ENCODE data around the gene THEMIS2.
"Not testable (repeated sequence)": the region's sequence is repeated elsewhere in the genome, so short reads cannot be mapped to it uniquely, and the experiment has no call there.

Gene THEMIS2

DNA sequence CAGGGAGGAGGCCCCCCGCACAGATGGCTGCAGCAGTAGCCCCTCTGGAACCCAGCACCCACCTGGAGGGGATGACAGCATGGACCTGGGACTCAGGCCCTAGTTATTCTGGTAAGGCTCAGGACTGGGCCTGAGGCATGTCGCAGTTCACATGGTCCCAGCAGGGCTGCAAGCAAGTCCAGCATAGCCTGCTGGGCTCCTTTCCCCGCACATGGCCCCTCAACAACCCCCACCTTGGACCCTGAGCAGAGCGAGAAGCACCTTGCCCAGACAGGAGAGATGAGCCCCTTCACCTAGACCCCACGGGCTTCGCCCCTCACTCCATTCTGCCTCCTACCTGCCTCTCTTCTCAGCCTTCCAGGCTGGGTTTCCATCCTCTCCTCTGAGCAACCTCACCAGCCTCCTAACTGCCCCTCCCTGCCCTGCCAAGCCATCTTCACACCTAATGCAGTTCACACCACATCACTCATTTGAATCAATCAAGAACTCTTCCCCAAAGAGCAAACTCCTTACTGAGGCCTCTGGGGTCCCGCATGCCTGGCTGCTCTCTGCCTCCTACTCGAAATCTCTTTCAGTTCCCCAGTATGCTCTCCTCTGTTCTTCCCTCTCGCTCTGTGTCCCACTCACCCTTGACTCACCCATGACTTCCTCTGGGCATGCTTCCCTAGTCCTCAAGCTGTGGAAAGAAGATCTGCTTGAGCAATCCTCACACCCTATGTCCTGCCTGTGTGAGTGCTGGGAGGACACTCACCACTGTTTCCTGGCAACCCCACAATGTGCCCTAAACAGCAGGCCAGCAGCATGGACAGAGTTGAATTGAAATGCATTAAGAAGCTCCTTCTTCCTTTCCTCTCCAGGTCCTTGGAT lies 9.4 kb upstream of the THEMIS2 start:
- no peak for DNase-seq (ENCODE audit: low spot score)

DNA sequence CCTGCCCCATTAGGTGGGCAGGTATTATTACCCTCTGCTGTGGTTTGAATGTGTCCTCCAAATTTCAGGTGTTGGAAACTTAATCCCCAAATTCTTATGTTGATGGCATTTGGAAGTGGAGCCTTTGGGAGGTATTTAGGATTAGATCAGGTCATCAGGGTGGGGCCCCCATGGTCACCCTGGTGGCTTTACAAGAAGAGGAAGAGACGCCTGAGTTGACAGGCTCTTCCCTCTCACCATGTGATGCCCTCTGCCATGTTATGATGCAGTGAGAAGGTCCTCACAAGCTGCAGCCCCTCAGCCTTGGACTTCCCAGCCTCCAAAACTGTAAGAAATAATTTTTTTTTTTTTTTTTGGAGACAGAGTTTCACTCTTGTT lies 8.8 kb upstream of the THEMIS2 start:
- no peak for DNase-seq (ENCODE audit: low spot score)

DNA sequence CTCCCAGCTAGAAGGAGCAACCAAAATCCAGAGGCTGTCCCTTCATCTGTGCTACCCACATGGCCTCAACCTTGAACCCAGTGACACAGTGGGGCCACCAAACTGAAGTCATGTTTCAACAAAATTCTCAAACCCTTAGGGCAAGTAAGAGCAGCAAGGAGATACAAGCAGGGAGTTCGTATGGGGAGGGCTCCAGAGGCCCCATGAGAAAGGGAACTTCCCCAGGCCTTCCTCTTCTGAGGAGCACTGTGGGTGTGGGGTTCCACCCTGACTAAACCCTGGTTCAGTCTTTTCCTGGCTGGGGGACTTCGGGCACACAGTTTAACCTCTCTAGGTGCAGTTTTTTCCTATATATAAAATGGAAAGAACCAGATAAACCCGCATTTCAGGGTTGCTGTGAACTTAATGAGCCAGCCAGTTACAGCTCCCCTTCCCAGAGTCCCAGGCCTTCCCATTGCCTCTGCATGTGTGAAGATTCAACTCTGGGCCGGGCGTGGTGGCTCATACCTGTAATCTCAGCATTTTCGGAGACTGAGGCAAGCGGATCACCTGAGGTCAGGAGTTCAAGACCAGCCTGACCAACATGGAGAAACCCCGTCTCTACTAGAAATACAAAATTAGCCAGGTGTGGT lies 8.0 kb upstream of the THEMIS2 start:
- DNase-seq (ENCODE audit: low spot score): no peak

DNA sequence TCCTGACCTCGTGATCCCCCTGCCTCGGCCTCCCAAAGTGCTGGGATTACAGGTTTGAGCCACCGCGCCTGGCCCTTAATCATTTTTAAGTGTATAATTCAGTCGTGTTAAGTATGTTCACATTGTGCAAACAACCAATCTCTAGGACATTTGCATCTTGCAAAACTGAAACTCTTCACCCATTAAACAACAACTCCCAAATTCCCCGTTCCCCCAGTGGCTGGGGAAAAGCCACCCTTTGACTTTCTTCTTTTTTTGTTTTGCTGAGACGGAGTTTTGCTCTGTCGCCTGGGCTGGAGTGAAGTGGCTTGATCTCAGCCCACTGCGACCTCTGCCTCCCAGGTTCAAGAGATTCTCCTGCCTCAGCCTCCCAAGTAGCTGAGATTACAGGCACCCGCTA lies 6.5 kb upstream of the THEMIS2 start:
- DNase-seq (ENCODE audit: low spot score): no peak

DNA sequence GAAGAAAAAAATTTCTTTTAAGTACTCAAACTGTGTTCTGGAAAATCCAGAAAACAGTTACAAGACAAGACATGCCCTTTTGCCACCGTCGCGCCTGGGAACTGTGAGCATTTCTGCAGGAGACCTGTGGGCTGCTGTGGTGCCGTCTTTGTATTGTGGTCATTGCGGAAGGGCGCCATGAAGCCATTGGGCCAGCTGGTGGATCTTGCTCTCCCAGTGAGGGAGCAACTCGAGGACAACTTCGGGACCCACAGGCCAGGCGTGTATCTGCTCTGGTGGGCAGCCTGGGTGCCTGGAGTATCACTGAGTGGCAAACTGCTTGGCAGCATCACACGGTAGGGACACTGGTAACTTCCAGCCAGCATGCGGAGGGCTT lies 3.8 kb upstream of the THEMIS2 start:
- DNase-seq (ENCODE audit: low spot score): no peak

DNA sequence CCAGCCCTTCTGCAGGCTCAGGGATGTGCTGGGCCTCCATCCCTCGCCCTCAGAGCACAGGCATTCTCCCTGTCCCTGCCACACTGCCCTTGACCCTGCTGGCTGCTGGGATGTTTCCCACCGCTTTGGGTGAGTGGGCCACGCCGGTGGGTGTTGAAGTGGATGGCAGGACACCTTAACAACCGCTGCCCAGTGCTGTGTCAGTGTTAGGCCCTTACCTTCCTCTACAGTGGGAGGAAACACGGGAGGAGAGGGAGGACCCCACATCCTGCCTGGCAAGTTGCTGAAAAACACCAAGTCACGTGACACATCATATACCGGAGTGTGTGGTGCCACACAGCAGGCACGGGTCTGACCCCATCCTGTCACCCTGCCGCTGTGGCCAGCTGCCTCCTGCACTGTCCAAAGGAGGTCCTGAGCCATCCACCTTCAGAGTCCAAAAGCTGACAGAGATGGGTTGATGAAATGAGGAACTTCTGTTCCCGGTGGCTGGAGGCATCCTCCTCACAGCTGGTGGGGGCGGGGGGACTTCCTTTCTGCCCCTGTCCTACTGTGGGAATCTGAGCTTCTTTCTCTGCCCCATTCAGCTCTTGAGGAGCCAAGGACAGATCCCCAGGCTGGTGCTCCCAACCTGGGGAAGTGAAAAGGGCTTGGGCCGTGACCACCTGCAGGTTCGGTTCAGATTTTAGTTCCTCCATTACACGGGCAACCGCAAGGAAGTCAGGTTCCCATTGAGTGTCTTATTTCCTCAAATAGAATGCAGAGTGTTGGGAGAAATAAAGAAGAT lies 3.2 kb upstream of the THEMIS2 start:
- DNase-seq (ENCODE audit: low spot score): no peak

DNA sequence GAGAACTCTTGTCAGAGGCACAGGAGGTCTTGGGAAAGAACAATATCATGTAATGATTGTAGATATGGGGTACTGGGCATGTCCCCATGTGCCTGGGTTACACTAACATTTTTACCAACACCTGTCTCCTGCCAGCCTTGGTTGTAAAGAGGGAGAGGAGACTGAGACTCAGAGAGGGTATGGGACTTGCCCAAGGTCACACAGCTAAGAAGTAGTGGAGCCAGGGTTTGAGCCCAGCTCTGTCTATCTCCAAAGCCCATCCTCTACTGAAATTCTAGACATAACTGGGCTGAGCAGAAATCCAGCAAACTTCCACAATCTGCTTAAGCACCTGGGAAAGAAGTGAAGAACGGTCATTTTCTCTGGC lies 2.6 kb upstream of the THEMIS2 start:
- no peak for DNase-seq (ENCODE audit: low spot score)

DNA sequence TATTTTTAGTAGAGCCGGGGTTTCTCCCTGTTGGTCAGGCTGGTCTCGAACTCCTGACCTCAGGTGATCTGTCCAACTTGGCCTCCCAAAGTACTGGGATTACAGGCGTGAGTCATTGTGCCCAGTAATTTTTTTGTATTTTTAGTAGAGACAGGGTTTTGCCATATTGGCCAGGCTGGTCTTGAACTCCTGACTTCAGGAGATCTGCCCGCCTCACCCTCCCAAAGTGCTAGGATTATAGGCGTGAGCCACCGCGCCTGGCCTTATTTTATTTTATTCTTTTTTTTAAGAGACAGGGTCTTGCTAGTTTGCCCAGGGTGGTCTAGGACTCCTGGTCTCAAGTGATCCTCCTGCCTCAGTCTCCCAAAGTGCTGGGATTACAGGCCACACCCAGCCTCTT lies 1.3 kb upstream of the THEMIS2 start:
- DNase-seq (ENCODE audit: low spot score): not testable (repeated sequence)

DNA sequence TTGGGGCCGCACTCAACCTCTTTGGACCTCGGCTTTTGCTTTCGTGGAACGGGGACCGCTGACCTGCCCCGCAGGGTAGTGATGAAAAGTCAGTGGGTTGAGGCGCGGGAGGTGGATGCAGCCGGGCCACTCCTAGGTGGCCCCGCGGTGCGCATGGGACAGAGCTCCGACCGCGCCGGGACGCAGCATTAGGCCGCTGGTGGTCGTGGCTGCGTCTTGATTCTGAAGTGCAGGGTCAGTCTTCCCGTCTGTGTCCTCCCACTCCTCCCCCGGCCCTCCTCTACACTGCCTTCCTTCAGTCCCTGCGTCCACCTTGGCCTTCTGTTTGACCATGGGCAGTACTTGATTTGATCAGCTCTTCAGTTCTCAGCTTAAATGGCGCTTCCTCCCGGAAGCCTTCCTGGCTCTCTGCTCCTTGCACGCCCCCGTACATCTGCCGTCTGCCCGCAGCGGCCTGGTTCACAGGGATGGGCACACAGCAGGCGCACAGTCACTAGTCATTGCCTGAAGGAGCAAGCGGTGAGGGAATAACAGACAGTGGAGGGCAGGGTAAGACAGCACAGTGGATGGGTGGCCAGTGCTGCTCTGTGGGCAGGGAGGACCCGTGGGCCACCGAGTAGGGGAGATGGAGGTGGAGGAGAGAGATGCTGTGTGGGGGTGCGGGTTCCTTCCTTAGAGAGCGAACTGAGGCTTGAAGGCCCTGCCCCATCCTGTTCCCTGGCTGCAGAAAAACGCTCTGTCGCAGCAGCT lies 633 bp downstream of the THEMIS2 start:
- peak; percentile 26 for DNase-seq (ENCODE audit: low spot score)

DNA sequence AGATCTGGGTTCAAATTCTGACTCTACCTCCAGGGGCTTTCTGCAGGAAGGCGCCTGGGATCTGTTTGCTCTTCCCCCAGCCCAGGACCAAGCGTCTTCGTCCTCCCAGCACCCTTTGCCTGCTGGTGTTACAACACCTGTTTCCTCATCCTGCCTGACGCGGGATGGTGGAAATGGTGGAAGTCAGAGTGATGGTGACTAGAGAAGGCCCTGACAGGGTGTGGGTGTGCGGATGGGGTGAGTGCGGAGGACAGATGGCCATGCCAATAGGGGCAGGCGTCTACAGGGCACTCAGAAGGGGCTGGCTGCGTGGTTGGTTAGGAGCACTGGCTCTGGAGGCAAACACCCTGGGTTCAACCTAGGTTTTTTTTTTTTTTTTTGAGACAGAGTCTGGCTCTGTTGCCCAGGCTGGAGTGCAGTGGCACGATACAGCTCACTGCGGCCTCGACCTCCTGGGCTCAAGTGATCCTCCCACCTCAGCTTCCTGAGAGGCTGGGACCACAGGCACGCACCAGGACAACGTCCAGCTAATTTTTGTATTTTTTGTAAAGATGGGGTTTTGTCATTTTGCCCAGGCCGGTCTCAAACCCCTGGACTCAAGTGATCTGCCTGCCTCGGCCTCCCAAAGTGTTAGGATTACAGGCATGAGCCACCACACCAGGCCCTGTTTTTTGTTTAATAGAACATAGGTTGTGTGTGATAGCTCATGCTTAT lies 1.5 kb downstream of the THEMIS2 start:
- DNase-seq (ENCODE audit: low spot score): no peak

DNA sequence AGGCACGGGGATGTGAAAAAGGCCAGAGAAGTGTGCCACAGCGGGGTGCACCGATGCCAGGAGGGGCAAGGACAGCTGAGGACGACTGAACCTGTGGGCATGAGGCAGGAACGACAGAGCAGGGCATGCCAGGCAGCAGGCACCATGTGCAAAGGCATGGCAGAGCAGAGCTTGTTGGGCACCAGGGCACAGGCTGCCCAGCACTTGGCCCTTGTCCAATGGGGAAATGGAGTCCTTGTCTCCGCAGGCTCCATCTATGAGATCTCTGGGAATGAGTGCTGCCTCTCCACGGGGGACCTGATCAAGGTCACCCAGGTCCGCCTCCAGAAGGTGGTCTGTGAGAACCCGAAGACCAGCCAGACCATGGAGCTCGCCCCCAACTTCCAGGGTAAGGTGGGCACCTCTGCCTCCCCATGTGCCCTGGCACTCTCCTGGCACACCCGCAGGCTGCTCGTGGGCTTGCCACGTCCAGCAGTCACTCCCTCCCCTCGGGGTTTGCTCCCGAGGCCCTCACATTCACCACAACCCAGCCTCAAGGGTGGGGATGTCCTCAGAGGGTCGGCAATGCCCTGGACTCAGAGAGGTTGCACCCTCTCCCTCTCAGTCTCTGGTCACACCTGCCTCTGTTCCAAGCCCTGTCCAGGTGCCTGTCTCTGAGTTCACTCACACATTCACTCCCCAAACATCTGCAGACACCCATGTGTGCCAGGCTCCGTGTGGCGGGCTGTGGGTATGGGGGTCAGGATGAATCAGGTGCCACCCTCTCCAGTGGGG lies 4.2 kb downstream of the THEMIS2 start:
- no peak for DNase-seq (ENCODE audit: low spot score)

DNA sequence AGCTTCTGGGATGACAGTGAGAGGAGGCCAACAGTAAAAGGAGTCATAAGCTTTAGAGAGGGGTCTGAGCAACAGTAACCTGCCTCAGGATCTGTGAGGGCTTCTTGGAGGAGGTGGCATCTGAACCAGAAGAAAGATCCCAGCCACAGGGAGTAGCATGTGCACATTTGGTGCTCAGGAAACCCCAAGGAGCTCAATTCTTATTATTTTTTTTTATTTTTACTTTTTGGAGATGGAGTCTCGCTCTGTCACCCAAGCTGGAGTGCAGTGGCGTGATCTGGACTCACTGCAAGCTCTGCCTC lies 4.7 kb downstream of the THEMIS2 start:
- DNase-seq (ENCODE audit: low spot score): no peak

DNA sequence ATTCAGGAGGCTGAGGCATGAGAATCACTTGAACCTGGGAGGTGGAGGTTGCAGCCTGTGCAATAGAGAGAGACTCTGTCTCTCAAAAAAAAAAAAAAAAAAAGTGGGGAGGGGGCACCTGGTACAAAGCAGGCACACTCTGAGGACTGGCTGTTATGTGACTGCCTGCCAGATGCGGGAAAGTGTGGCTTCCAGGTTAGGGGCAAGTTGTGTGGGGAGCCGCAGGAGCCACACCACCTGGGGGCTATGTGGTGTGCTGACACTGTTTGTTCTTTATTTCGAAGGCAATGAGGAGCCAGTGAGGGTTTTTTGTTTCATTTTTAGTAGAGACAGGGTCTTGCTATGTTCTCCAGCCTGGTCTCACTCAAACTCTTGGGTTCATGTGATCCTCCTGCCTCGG lies 5.7 kb downstream of the THEMIS2 start:
- DNase-seq (ENCODE audit: low spot score): no peak

DNA sequence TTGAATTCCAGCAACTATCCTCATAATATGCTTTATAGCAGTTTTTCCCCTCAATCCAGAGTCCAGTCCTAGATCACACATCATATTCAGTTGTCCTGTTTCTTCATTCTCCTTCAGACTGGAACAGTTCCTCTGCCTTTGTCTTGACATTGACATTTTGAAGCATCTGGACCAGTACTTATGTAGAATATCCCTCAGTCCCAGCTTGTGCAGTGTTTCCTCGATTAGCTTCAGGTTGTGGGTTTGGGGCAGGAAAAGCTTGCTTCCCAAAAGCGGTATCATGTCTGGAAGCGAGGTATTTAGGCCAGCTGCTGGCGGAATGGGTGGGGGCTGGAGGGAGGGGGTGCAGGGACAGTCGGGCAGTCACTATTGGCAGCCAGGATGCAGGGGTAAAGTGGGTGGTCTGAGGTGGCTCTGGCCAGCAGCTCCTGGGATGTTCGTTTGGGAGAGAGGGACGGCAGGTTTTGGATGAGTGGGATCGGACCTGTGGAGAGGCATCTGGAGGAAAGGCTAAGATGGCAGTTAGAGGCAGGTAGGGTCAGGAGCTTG lies 6.5 kb downstream of the THEMIS2 start:
- DNase-seq (ENCODE audit: low spot score): no peak

DNA sequence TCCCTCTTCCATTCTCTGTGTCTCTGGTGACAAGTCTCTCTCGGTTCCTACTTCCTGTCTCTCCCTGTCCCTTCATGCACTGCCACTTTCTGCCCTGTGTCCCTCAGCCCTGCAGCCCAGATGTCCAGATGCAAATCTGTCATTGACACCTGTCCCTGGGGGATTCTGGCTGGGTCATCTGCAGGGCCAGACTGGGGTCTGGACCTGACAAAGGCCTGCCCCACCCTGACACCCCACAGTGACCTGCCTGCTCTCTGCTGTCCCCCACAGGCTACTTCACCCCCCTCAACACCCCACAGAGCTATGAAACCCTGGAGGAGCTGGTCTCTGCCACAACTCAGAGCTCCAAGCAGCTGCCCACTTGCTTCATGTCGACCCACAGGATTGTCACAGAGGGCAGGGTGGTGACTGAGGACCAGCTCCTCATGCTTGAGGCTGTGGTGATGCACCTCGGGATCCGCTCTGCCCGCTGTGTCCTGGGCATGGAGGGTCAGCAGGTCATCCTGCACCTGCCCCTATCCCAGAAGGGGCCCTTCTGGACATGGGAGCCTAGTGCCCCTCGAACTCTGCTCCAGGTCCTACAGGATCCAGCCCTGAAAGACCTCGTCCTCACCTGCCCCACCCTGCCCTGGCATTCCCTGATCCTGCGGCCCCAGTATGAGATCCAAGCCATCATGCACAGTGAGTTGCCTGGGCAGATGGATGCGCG lies 7.2 kb downstream of the THEMIS2 start:
- no peak for DNase-seq (ENCODE audit: low spot score)

DNA sequence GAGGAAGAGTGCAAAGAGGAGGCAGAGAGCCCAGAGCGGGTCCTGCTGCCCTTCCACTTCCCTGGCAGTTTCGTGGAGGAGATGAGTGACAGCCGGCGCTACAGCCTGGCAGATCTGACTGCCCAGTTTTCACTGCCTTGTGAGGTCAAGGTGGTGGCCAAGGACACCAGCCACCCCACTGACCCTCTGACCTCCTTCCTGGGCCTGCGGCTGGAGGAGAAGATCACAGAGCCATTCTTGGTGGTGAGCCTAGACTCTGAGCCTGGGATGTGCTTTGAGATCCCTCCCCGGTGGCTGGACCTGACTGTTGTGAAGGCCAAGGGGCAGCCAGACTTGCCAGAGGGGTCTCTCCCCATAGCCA lies 10.2 kb downstream of the THEMIS2 start:
- DNase-seq (ENCODE audit: low spot score): no peak

DNA sequence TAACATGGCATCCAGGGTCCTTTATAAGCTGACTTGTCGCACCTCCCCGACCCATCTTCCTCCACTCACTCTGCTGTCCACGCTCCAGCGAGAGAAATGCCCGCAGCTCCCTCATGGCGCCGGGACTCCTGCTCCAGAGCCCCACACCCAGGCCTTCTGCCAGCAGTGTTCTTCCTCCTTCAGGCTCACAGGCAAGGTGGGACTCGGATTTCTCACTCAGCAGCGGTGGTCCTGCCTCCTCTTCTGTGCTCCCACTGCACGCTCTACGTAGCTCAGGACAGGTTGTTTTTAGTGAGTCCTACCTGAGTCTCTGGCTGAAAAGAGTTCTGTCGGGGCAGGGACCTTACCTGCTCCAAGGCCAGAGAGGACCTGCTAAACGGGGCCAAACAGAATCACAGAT lies 11.2 kb downstream of the THEMIS2 start:
- no peak for DNase-seq (ENCODE audit: low spot score)

DNA sequence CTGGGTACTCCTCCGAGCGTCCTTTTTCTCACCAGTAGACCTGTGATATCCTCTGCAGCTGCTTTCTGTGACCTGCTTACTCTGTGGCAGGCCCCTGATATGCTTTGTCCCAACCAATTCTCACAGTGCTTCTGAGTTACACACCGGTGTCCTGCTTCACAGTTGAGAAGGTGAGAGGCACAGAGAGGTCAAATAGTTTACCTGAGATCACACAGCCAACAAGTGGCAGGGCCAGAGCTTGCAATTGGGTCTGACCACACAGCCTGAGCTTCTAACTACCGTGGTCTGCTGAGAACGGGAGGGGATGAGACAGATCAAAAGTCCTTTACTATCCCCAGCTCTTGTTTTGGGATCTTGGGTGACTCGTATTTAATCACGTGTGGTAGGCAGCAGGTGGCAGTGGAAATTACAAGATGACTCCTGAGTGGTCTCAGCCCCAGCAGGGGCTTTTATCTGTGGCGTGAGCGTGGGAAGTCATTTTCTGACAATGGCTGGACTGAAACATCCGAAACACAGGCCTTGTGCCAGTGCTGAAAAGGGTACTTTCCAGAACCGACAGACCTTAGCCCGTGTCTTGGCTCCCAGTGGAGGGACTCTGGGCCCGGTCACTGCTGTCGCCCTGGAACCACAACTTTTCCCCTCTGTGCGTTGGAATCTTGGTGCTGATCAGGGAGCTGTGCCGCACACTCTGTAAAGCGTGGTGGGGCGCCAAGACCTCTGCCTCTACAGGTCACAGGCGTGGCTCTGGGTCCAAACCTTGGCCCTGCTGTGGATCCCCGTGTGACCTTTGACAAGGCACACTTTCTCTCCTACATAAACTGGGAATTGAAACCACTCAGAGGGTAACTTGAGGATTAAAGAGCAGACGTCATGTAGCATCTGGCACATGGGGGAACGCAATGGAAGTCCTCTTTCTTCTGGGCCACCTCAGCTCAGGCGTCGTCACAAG lies 11.9 kb downstream of the THEMIS2 start:
- DNase-seq (ENCODE audit: low spot score): no peak

DNA sequence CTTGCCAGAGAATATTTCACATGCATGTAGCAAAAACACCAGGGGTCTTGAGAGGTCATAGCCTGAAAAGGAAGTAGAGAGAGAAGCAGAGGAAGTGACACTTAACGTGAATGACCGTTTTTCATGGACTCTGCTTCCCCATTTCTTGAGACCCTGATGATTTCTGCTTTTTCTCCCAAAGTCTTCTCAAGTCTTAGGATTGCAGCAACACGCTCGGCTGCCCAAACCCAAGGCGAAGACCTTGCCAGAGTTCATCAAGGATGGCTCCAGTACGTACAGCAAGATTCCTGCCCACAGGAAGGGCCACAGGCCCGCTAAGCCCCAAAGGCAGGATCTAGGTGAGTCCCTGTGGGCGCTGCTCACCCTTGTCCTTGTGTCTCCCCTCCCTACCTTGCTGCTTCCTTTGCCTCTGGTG lies 12.8 kb downstream of the THEMIS2 start:
- no peak for DNase-seq (ENCODE audit: low spot score)

Measured in HuH-7.5 (cell line).